Measurements from ENCODE around the gene CUZD1. TPM values are rescaled to one million over a fixed set of nuclear protein-coding genes. Genes with fewer than 3 reads are reported as not detected.
"Not testable (repeated sequence)": the region's sequence is repeated elsewhere in the genome, so short reads cannot be mapped to it uniquely, and the experiment has no call there.

Gene CUZD1
- total RNA-seq, 2 donors from 2014 or later: not detected

DNA sequence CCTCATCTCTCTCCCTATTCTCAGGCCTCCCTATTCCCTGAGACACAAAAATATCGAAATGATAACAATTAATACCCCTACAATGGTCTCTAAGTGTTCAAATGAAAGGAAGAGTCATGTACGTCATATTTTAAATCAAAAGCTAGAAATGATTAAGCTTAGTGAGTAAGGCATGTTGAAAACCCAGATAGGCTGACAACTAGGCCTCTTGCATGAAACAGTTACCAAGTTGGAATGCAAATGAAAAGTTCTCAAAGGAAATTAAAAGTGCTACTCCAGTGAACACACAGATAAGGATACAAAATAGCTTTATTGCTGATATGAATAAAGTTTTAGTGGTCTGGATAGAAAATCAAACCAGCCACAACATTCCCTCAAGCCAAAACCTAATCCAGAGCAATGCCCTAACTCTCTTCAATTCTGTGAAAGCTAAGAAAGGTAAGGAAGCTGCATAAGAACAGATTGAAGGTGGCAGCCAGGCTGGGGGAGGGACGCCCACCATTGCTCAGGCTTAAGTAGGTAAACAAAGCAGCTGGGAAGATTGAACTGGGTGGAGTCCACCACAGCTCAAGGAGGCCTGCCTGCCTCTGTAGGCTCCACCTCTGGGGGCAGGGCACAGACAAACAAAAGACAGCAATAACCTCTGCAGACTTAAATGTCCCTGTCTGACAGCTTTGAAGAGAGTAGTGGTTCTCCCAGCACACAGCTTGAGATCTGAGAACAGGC is 21.3 kb upstream of the CUZD1 start:
- not testable (repeated sequence) for DNase-seq (ENCODE audit: low spot score)

DNA sequence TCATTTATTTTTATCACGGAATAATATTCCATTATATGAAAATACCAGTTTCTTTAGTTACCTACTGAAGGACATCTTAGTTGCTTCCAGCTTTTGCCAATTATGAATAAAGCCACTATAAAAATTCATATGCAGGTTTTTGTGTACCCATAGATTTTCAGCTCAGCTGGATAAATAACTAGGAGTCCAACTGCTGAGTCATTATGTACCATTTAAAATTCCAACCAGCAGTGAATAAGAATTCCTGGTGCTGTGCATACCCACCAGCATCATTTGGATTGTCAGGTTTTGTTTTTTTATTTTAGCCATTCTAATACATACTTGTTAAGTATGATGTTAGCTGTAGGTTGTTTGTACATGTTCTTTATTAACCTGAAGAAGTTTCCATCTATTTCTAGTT is 19.2 kb upstream of the CUZD1 start:
- no peak for DNase-seq (ENCODE audit: low spot score)
- no peak overlapping the region for H3K27ac ChIP-seq
- no peak for ATAC-seq (ENCODE audit: insufficient number of reproducible peaks, low FRiP score, low read depth)
- H3K4me1 ChIP-seq (ENCODE audit: control insufficient read depth in 1 of 2, low read depth in 2 of 2): no peaks in the 10 kb centered on the region
- no peak for TF ChIP-seq CTCF (IDR thresholded peaks at IDR 0.05)
- no peaks in the 10 kb centered on the region for H3K36me3 ChIP-seq
- H3K4me3 ChIP-seq: no peak overlapping the region
- H3K27me3 ChIP-seq (replicated peaks; ENCODE audit: insufficient read depth): no peaks in the 10 kb centered on the region
- H3K9me3 ChIP-seq: no peaks in the 10 kb centered on the region

More for the DNA sequence above, 21.3 kb upstream of the CUZD1 start:
- H3K27ac ChIP-seq; H3K27me3 ChIP-seq (replicated peaks; ENCODE audit: insufficient read depth); H3K9me3 ChIP-seq; H3K36me3 ChIP-seq; ATAC-seq (ENCODE audit: insufficient number of reproducible peaks, low FRiP score, low read depth); H3K4me1 ChIP-seq (ENCODE audit: control insufficient read depth in 1 of 2, low read depth in 2 of 2); H3K4me3 ChIP-seq: not testable (repeated sequence)

DNA sequence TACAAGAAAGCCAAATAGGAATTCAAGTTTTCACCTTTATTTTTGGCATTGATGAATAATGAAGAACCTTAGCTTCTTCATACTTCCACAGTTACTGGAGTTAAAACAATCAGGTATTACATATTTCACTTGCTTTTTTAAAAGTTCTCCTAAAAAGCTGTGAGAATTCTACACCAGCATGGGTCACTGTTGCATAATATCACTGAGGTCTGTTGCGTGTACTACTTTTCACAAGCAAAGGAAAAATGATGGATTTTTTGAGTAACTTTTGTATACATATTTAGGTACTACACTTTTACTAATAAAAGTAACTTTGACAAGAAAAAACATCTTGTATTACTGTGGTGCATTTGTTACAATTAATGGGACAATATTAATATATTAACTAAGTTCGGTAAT is 18.5 kb upstream of the CUZD1 start:
- Histone ChIP-seq H3K4me3 (no peak overlapping the region), H3K27ac (no peak overlapping the region), H3K27me3 (replicated peaks; ENCODE audit: insufficient read depth) (no peaks in the 10 kb centered on the region), H3K4me1 (ENCODE audit: control insufficient read depth in 1 of 2, low read depth in 2 of 2) (no peaks in the 10 kb centered on the region), H3K9me3 (no peaks in the 10 kb centered on the region), H3K36me3 (no peaks in the 10 kb centered on the region)
- DNase-seq (ENCODE audit: low spot score) (no peak), ATAC-seq (ENCODE audit: insufficient number of reproducible peaks, low FRiP score, low read depth) (no peak)
- no peak for TF ChIP-seq CTCF (IDR thresholded peaks at IDR 0.05)

DNA sequence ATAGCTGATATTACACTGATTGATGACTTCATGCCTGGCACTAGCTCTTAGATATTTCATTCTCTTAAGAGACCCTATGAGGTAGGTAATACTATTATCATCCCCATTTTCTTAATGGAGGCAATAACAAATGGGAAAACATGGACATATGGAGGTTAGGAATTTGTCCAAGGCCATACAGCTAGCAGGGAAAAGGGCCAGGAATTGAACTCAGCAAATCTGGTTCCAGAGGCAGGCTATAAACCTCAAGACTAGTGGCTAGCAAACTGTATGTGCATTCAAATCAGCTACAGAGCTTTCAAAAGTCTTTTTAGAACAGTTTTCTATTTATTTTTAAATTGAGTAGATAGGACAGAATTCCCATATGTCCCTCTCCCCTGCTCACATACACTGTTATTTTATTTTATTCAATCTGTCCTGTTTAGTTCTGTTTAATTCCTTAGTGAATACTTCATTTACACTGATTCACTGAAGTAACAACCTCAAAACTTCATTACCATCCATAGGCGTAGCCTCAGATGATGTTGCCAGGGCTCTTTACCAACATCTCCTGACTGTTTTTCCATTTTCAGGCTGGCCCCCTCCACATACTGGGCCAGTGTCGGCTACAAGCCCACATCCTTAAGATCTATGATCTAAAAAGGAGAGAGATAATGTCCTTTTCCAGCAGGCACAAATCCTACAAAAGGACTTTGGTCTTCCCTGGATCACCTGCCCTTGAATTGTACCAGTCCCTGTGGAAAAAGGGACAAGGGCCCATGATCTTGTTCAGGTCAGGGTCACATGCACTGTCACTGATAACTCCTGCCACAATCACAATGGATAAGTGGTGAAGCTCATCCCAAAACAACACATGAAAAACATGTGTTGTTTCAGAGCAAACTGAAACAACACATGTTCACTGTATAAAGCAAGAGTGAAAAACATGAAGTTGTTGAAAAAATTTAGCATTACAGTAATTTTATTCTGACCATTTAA is 17.8 kb upstream of the CUZD1 start:
- no peak for TF ChIP-seq CTCF (IDR thresholded peaks at IDR 0.05)
- Histone ChIP-seq H3K4me1 (ENCODE audit: control insufficient read depth in 1 of 2, low read depth in 2 of 2) (no peaks in the 10 kb centered on the region), H3K27me3 (replicated peaks; ENCODE audit: insufficient read depth) (no peaks in the 10 kb centered on the region), H3K9me3 (no peaks in the 10 kb centered on the region), H3K36me3 (no peaks in the 10 kb centered on the region), H3K4me3 (no peak overlapping the region), H3K27ac (no peak overlapping the region)
- DNase-seq (ENCODE audit: low spot score) (no peak), ATAC-seq (ENCODE audit: insufficient number of reproducible peaks, low FRiP score, low read depth) (no peak)

DNA sequence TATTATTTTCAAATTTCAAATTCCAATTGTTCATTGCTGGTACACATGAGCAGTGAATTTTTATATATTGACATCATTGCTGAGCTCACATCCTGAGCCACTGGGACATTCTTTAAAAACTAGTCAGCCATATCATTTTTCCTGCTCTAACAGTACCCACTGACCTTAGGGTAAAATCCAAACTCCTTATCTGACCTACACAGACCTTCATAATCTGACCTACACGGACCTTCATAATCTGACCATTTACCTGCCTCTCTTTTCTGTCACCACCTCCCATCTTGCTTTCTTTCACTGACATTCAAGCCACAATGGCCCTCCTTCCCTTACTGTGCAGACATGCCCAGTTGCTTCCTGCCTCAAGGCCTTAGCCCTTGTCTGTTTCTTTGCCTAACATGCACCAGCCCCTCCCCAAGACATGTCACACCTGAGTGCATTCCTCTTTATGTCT is 16.1 kb upstream of the CUZD1 start:
- Histone ChIP-seq H3K27me3 (replicated peaks; ENCODE audit: insufficient read depth) (no peaks in the 10 kb centered on the region), H3K36me3 (no peaks in the 10 kb centered on the region), H3K9me3 (no peaks in the 10 kb centered on the region), H3K4me1 (ENCODE audit: control insufficient read depth in 1 of 2, low read depth in 2 of 2) (no peaks in the 10 kb centered on the region), H3K27ac (no peak overlapping the region), H3K4me3 (no peak overlapping the region)
- TF ChIP-seq CTCF (IDR thresholded peaks at IDR 0.05): no peak
- no peak for DNase-seq (ENCODE audit: low spot score)
- no peak for ATAC-seq (ENCODE audit: insufficient number of reproducible peaks, low FRiP score, low read depth)

Data from thoracic aorta (tissue), 2 donors.